Osteocyte (in vitro differentiated cells): ENCODE data around the gene SRP54. TPM values are rescaled to one million over a fixed set of nuclear protein-coding genes. Genes with fewer than 3 reads are reported as not detected.

Experiments
- DNase-seq: peaks from one replicate; pipeline ENCODE4 v3.0.0; 2021; ENCODE audit warnings: mixed read lengths; ENCODE audit not compliant: unreplicated experiment; ENCODE audit errors: extremely low spot score
- H3K27ac Mint-ChIP-seq: one replicate; pipeline ENCODE4 v1.8.0; 2021; ENCODE audit warnings: mild to moderate bottlenecking, mixed read lengths; ENCODE audit not compliant: unreplicated experiment
- H3K27me3 Mint-ChIP-seq: one replicate; pipeline ENCODE4 v1.8.0; 2021; ENCODE audit warnings: mixed read lengths; ENCODE audit not compliant: unreplicated experiment
- H3K36me3 Mint-ChIP-seq: one replicate; pipeline ENCODE4 v1.8.0; 2021; ENCODE audit warnings: mixed read lengths; ENCODE audit not compliant: unreplicated experiment
- H3K4me1 Mint-ChIP-seq: one replicate; pipeline ENCODE4 v1.8.0; 2021; ENCODE audit warnings: mixed read lengths; ENCODE audit not compliant: unreplicated experiment
- H3K4me3 Mint-ChIP-seq: one replicate; pipeline ENCODE4 v1.8.0; 2021; ENCODE audit warnings: mild to moderate bottlenecking, moderate library complexity, mixed read lengths; ENCODE audit not compliant: unreplicated experiment
- H3K9me3 Mint-ChIP-seq: one replicate; pipeline ENCODE4 v1.8.0; 2021; ENCODE audit warnings: mixed read lengths; ENCODE audit not compliant: unreplicated experiment
- total RNA-seq: library from RNA; stranded (reverse); gene quantifications from 2 replicates; pipeline ENCODE4 v1.2.1, GENCODE V29; 2021
- TF ChIP-seq, protein P1 (sequence below): fragments of 200-600 bp; sonication (generic); IDR thresholded peaks from 2 replicates; pipeline ENCODE4 v1.5.0; 2021; ENCODE audit warnings: antibody characterized with exemption, mild to moderate bottlenecking, moderate library complexity

SRP54 gene
- total RNA-seq, 1 donor from 2014 or later: 59.7 TPM

DNA sequence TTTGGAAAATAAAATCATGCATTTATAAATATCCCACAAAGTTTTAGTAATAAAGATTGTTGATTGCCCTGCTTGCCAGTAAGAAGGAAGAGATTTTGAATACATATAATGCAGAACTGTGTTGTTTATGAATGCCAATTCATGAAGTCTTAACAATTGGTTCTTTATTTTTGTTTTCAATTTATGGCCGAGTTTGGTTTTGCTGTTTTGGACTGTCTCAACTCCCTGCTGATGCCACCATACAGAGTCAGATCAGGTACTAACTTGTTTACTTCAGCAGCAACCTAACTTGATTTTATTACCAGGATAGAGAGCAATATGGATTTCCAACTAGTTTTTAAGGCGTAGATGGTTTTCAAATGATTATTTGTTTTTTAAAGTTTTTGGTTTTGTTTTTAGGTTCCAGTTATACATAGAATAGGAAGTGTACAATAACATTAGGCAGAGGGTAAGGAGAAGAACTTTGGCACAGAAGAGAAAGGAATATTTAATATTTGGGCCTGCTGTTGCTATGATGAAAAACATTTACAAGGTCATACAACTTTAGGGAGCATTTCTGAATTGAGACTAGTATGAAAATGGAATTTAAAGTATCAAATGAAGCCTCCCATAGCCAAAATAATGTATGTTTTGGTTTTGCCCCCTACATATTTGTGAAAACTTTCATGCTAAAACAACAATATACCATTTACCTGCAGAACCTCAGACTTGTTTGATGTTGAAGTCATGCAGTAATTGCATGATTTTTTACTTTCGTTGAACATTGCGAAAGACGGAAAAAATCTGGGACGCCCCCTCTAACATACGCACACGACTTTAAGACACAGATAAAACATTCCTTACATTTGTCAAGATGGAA lies 62.4 kb downstream of the SRP54 start:
- Mint-ChIP-seq H3K9me3 (no peaks in the 10 kb centered on the region), H3K36me3 (no peaks in the 10 kb centered on the region), H3K27me3 (no peaks in the 10 kb centered on the region), H3K4me3 (peak overlapping the region; percentile 95), H3K4me1 (peaks cover 28% of the 10 kb centered on the region), H3K27ac (peak overlapping the region; percentile 98)
- DNase-seq: no peak
- TF ChIP-seq, protein P1, sequence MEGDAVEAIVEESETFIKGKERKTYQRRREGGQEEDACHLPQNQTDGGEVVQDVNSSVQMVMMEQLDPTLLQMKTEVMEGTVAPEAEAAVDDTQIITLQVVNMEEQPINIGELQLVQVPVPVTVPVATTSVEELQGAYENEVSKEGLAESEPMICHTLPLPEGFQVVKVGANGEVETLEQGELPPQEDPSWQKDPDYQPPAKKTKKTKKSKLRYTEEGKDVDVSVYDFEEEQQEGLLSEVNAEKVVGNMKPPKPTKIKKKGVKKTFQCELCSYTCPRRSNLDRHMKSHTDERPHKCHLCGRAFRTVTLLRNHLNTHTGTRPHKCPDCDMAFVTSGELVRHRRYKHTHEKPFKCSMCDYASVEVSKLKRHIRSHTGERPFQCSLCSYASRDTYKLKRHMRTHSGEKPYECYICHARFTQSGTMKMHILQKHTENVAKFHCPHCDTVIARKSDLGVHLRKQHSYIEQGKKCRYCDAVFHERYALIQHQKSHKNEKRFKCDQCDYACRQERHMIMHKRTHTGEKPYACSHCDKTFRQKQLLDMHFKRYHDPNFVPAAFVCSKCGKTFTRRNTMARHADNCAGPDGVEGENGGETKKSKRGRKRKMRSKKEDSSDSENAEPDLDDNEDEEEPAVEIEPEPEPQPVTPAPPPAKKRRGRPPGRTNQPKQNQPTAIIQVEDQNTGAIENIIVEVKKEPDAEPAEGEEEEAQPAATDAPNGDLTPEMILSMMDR: no peak

DNA sequence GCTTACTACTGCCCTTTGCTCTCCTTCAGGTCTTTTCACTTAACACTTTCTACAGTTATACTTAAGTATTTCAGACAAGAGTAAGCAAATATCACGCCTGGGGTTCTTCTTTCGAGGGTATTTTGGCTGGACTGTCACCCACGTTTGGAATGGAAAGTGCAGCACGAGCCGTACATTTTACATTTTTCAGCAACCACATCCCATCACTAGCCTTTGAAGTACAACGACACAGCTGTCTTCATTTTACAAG lies 62.9 kb downstream of the SRP54 start:
- H3K36me3 Mint-ChIP-seq: no peaks in the 10 kb centered on the region
- H3K9me3 Mint-ChIP-seq: no peaks in the 10 kb centered on the region
- no peaks in the 10 kb centered on the region for H3K27me3 Mint-ChIP-seq
- TF ChIP-seq, protein P1: no peak
- H3K4me1 Mint-ChIP-seq: peaks cover 31% of the 10 kb centered on the region
- H3K27ac Mint-ChIP-seq: peak overlapping the region; percentile 98
- DNase-seq: no peak
- peak overlapping the region; percentile 95 for H3K4me3 Mint-ChIP-seq

DNA sequence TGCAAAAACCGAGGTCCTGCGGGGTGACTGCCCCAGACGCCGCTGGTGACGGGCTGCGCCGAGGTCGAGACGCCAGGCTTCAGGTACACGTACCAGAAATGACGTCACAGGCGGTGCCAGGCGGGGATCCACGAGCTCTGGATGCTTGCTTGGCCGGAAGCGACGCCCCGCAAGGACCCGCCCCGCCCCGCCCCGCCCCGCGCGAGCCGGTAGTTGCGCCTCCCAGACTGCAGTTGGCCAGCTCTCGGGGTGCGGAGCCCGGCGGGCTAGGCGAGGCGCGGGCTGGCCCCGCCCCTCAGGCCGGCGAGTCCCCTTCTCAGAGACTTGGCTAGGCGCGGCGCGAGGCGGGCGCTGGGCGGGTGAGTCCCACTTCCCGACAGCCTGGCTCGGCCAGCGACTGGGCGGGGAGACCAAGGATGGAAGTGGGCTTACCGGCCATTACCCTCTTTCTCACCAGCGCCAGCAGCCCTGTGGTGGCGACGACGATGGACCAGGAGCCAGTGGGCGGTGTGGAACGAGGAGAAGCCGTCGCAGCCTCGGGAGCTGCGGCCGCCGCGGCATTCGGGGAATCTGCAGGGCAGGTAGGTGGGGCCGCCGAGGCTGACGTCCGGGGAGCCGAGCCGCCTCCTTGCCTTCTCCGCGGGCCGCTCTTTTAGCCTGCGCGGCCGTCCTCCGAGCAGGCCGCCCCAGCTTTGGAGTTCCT lies 63.4 kb downstream of the SRP54 start, which contains the start of gene FAM177A1:
TSS of gene FAM177A1 (plus strand) at position 225 of the 703 bp plus-strand sequence. CDS start at position 417, 192 bp downstream.
- Mint-ChIP-seq H3K27ac (peak within 1 kb of the TSS; percentile 98), H3K36me3 (no peaks in the 10 kb centered on the region), H3K27me3 (no peaks in the 10 kb centered on the region), H3K9me3 (no peaks in the 10 kb centered on the region), H3K4me1 (peaks cover 32% of the 10 kb centered on the region), H3K4me3 (peak within 1 kb of the TSS; percentile 95)
- TF ChIP-seq, protein P1: no peak
- DNase-seq: peak; percentile 98

DNA sequence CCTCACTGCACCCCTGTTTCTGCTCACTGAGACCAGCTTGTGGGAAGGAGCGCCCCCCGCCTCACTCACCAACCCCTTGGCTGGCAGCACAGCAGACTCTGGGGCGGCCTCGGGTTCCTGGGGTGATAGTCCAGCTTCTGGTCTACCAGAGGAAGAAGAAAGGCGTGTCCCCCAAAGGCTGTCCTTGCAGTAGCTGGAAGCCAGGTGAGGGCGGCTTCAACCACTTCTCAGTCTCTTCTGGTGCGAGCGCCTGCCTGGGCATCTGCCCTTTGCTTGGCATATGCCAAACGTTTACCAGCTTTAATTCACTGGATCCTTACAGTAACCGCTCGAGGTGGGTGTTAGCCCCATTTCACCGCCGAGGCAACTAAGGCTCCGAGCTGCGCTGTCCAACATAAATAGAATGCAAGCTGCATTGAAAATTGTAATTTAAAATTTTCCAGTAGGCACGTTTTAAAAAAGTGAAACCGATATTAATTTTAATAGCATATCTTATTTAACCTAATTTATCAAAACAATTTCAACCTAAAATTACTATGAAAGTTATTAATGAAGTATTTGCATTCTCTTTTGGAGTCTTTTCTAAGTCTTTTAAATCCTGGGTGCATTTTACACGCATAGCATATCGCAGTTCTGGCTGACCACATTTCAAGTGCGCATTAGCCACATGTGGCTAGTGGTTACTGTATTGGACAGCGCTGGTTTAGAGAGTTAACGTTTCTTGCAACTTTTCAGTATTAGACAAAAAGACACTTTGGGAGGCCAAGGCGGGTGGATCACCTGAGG lies 64.2 kb downstream of the SRP54 start:
- peaks cover 39% of the 10 kb centered on the region for H3K4me1 Mint-ChIP-seq
- no peaks in the 10 kb centered on the region for H3K27me3 Mint-ChIP-seq
- no peaks in the 10 kb centered on the region for H3K9me3 Mint-ChIP-seq
- no peaks in the 10 kb centered on the region for H3K36me3 Mint-ChIP-seq
- DNase-seq: no peak
- TF ChIP-seq, protein P1: no peak
- H3K27ac Mint-ChIP-seq: peak overlapping the region; percentile 94
- H3K4me3 Mint-ChIP-seq: peak overlapping the region; percentile 95
